H1 (cell line): ENCODE results near the gene DEGS2. TPM values are rescaled to one million over a fixed set of nuclear protein-coding genes. Genes with fewer than 3 reads are reported as not detected.

ENCODE experiments used
- CTCF ChIA-PET: fragments of 300-600 bp; sonication (Branson Sonifier 250); formaldehyde crosslinking; loops from one replicate; lab custom pipeline; 2021; ENCODE audit not compliant: partially characterized antibody; lab: Charles Lee
- POLR2A ChIA-PET: fragments of 300-600 bp; sonication (Branson Sonifier 250); formaldehyde crosslinking; loops from one replicate; lab custom pipeline; 2021; ENCODE audit warnings: inconsistent platforms; ENCODE audit not compliant: partially characterized antibody; lab: Charles Lee
- DNase-seq, 2 experiments: peaks; one replicate each; pipeline versions ENCODE4 v3.0.0 to v3.0.0-alpha.2; 2010 to 2022; ENCODE audit warnings: low spot score in 2 of 2, low read depth in 1 of 2, mixed read lengths in 1 of 2
- FAIRE-seq: peaks from 2 replicates; lab custom pipeline; 2011; peaks lifted over from hg19 to GRCh38; lab: Jason Lieb, UNC
- H2AFZ ChIP-seq: 2 replicates; pipeline ENCODE4 v1.8.1; 2012; ENCODE audit warnings: low read length, inconsistent platforms
- H2AK5ac ChIP-seq: 2 replicates; pipeline ENCODE4 v1.6.1; 2013; ENCODE audit warnings: low read depth, low read length
- H2BK120ac ChIP-seq: replicated peaks from 2 replicates; pipeline ENCODE3; 2013; ENCODE audit warnings: low read depth, low read length, inconsistent platforms
- H2BK12ac ChIP-seq: 2 replicates; pipeline ENCODE4 v1.6.1; 2013; ENCODE audit warnings: low read depth, low read length
- H2BK15ac ChIP-seq: 2 replicates; pipeline ENCODE4 v1.6.1; 2013; ENCODE audit warnings: low read length
- H2BK20ac ChIP-seq: 2 replicates; pipeline ENCODE4 v1.6.1; 2013; ENCODE audit warnings: low read length
- H2BK5ac ChIP-seq: 2 replicates; pipeline ENCODE4 v1.6.1; 2013; ENCODE audit warnings: low read depth, low read length
- H3K14ac ChIP-seq: 2 replicates; pipeline ENCODE4 v1.6.1; 2013; ENCODE audit warnings: inconsistent platforms; ENCODE audit not compliant: insufficient read length
- H3K18ac ChIP-seq: 2 replicates; pipeline ENCODE4 v1.6.1; 2013; ENCODE audit warnings: low read length; ENCODE audit errors: extremely low read depth
- H3K23ac ChIP-seq: 2 replicates; pipeline ENCODE4 v1.6.1; 2013; ENCODE audit warnings: inconsistent platforms; ENCODE audit not compliant: insufficient read length
- H3K23me2 ChIP-seq: 2 replicates; pipeline ENCODE4 v1.6.1; 2013; ENCODE audit warnings: low read depth, low read length
- H3K27ac ChIP-seq: 2 replicates; pipeline ENCODE4 v1.6.1; 2011; ENCODE audit warnings: low read depth, low read length, inconsistent platforms
- H3K27me3 ChIP-seq, 4 experiments: replicated peaks in 1 of 4; 1 replicate in 1 of 4; 2 replicates in 3 of 4; pipeline versions ENCODE4 v1.6.1 to v1.8.1; 2011 to 2013; ENCODE audit warnings: low read length in 3 of 4, mild to moderate bottlenecking in 3 of 4, inconsistent platforms in 2 of 4, mixed read lengths in 2 of 4, moderate library complexity in 1 of 4; ENCODE audit not compliant: control insufficient read depth in 3 of 4, insufficient read depth in 3 of 4; ENCODE audit errors: extremely low read depth in 1 of 4
- H3K36me3 ChIP-seq, 4 experiments: 2 replicates each; pipeline versions ENCODE4 v1.6.1 to v1.8.1; 2011 to 2013; ENCODE audit warnings: mild to moderate bottlenecking in 4 of 4, low read length in 3 of 4, moderate library complexity in 2 of 4, control low read depth in 1 of 4, inconsistent platforms in 1 of 4; ENCODE audit not compliant: insufficient read depth in 4 of 4, control insufficient read depth in 2 of 4
- H3K4ac ChIP-seq: replicated peaks from 2 replicates; pipeline ENCODE3; 2013; ENCODE audit warnings: low read length, low read depth, mixed read lengths, inconsistent platforms; ENCODE audit not compliant: insufficient read length
- H3K4me1 ChIP-seq, 4 experiments: replicated peaks in 1 of 4; 1 replicate in 1 of 4; 2 replicates in 3 of 4; pipeline versions ENCODE4 v1.6.1 to v1.8.1; 2011 to 2013; ENCODE audit warnings: low read length in 3 of 4, inconsistent platforms in 2 of 4, mixed read lengths in 1 of 4; ENCODE audit not compliant: insufficient read depth in 4 of 4, control insufficient read depth in 3 of 4
- H3K4me2 ChIP-seq, 2 experiments: 2 replicates each; pipeline versions ENCODE4 v1.6.1 to v1.8.1; 2011 to 2013; ENCODE audit warnings: low read depth in 2 of 2, low read length in 2 of 2, control low read depth in 1 of 2, inconsistent platforms in 1 of 2, mild to moderate bottlenecking in 1 of 2; ENCODE audit not compliant: insufficient read depth in 1 of 2
- H3K4me3 ChIP-seq, 4 experiments: fragments of 200-600, 300-600 bp in 1 of 4; sonication (generic), shearing (Covaris generic), sonication (Bioruptor Twin) in 1 of 4; 2 replicates each; pipeline versions ENCODE4 v1.5.1 to v1.8.1; 2011 to 2016; ENCODE audit warnings: low read length in 4 of 4, low read depth in 3 of 4, control low read depth in 2 of 4, inconsistent platforms in 2 of 4, mild to moderate bottlenecking in 2 of 4, mixed read lengths in 1 of 4, moderate library complexity in 1 of 4; ENCODE audit not compliant: insufficient read depth in 2 of 4; ENCODE audit errors: extremely low read depth in 1 of 4
- H3K56ac ChIP-seq: replicated peaks from 2 replicates; pipeline ENCODE3; 2013; ENCODE audit warnings: low read depth, mild to moderate bottlenecking, mixed read lengths, low read length, inconsistent platforms; ENCODE audit not compliant: insufficient read length
- H3K79me1 ChIP-seq: 2 replicates; pipeline ENCODE4 v1.6.1; 2013; ENCODE audit warnings: low read depth, low read length, control low read depth
- H3K79me2 ChIP-seq, 2 experiments: 2 replicates each; pipeline versions ENCODE4 v1.6.1 to v1.8.1; 2012 to 2013; ENCODE audit warnings: low read length in 2 of 2, mild to moderate bottlenecking in 2 of 2, inconsistent platforms in 1 of 2; ENCODE audit not compliant: insufficient read depth in 2 of 2, control insufficient read depth in 1 of 2
- H3K9ac ChIP-seq, 4 experiments: replicated peaks in 1 of 4; 1 replicate in 1 of 4; 2 replicates in 3 of 4; pipeline versions ENCODE4 v1.6.1 to v1.8.1; 2011 to 2013; ENCODE audit warnings: low read depth in 3 of 4, low read length in 3 of 4, control low read depth in 2 of 4, mild to moderate bottlenecking in 2 of 4, moderate library complexity in 2 of 4, inconsistent platforms in 1 of 4; ENCODE audit errors: extremely low read depth in 1 of 4
- H3K9me3 ChIP-seq, 2 experiments: 2 replicates each; pipeline versions ENCODE4 v1.6.1 to v1.8.1; 2012 to 2013; ENCODE audit warnings: mild to moderate bottlenecking in 2 of 2, moderate library complexity in 2 of 2, control low read depth in 1 of 2, inconsistent platforms in 1 of 2, low read depth in 1 of 2, low read length in 1 of 2, mixed read lengths in 1 of 2; ENCODE audit not compliant: insufficient read depth in 2 of 2
- H4K20me1 ChIP-seq, 2 experiments: replicated peaks in 1 of 2; 2 replicates each; pipeline versions ENCODE3 to v1.8.1; 2011 to 2013; ENCODE audit warnings: inconsistent platforms in 2 of 2, low read length in 2 of 2, mild to moderate bottlenecking in 1 of 2; ENCODE audit not compliant: insufficient read depth in 2 of 2, control insufficient read depth in 1 of 2
- H4K5ac ChIP-seq: 2 replicates; pipeline ENCODE4 v1.6.1; 2013; ENCODE audit warnings: low read length, low read depth, mixed read lengths, inconsistent platforms; ENCODE audit not compliant: insufficient read length
- H4K8ac ChIP-seq: 2 replicates; pipeline ENCODE4 v1.8.0; 2013; ENCODE audit warnings: mild to moderate bottlenecking, moderate library complexity, low read length, inconsistent platforms; ENCODE audit not compliant: insufficient read depth; ENCODE audit errors: extremely low read depth
- H4K91ac ChIP-seq: replicated peaks from 2 replicates; pipeline ENCODE3; 2013; ENCODE audit warnings: low read length, mixed read lengths, inconsistent platforms; ENCODE audit not compliant: insufficient read length
- MAFK ChIP-seq: IDR thresholded peaks from 2 replicates; pipeline ENCODE4 v1.6.1; 2012; ENCODE audit warnings: low read depth, mild to moderate bottlenecking, improper control_type of control experiment, low read length
- RAD21 ChIP-seq, 2 experiments: IDR thresholded peaks in 1 of 2; conservative IDR thresholded peaks in 1 of 2; 2 replicates each; pipeline ENCODE4 v1.6.1; 2011; ENCODE audit warnings: low read depth in 2 of 2, low read length in 2 of 2, improper control_type of control experiment in 1 of 2, inconsistent platforms in 1 of 2, mild to moderate bottlenecking in 1 of 2, moderate library complexity in 1 of 2
- SIX5 ChIP-seq: IDR thresholded peaks from 2 replicates; pipeline ENCODE4 v1.6.1; 2011; ENCODE audit warnings: mild to moderate bottlenecking, low read depth, low read length
- whole genome bisulfite sequencing, 2 experiments: shearing (Covaris generic) in 1 of 2; methylation state at CpG; one replicate each; pipeline versions ENCODE4 v1.1.6 to v1.1.7; 2013 to 2015; ENCODE audit warnings: low lambda C conversion rate in 2 of 2, mixed read lengths in 2 of 2, inconsistent platforms in 1 of 2, low coverage in 1 of 2, missing lambda C conversion rate in 1 of 2; ENCODE audit not compliant: insufficient replicate concordance in 2 of 2, insufficient coverage in 1 of 2, insufficient read length in 1 of 2; ENCODE audit errors: extremely low coverage in 1 of 2, missing lambda C conversion rate in 1 of 2; 5-methylcytosine and 5-hydroxymethylcytosine counted together
- polyA plus RNA-seq, 7 experiments: library from polyadenylated mRNA; depleted of rRNA in 3 of 7; stranded (reverse) in 5 of 7; unstranded in 2 of 7; fragments of >200 nt in 5 of 7; fragments of 200-250 nt in 2 of 7; gene quantifications; 1 replicate in 5 of 7; 2 replicates in 1 of 7; 4 replicates in 1 of 7; pipeline versions ENCODE4 v1.2.1 to v1.2.3, GENCODE V29; 2011 to 2013; ENCODE audit warnings: missing spikeins in 2 of 7, mixed read lengths in 2 of 7
- total RNA-seq: library from RNA; stranded (reverse); fragmentation: NEBNext Ultra II Directional; extraction: Animal tissue kit (Norgen Biotek cat#: 25700); gene quantifications from 2 replicates; pipeline ENCODE4 v1.2.1, GENCODE V29; 2021

The DEGS2 gene
- total and polyA plus RNA-seq, 2 of the 8 experiments (the other 6 are each of a cell fraction or from before 2014, with no cell fraction given), result 0.61 to 0.82 TPM

- Histone ChIP-seq H4K5ac (no peak overlapping the region), H3K14ac (no peak overlapping the region), H2BK15ac (no peak overlapping the region), H3K9me3 (no peaks in the 10 kb centered on the region), H3K9ac (no peak overlapping the region), H2BK20ac (no peak overlapping the region), H3K27me3 (no peaks in the 10 kb centered on the region), H4K8ac (no peak overlapping the region), H3K4me3 (no peak overlapping the region), H4K20me1 (peaks cover 0 to 1% of the 10 kb centered on the region in 2 experiments), H2AFZ (no peak overlapping the region), H2BK5ac (peak overlapping the region; percentile 71; the same call in 1 of the 2 replicates), H3K36me3 (peaks cover 0 to 2% (median 0%) of the 10 kb centered on the region in 4 experiments; a peak in 4 of 8 replicates), H2AK5ac (no peak overlapping the region), H3K4me1 (peaks cover 0 to 8% (median 6%) of the 10 kb centered on the region in 4 experiments; a peak in 4 of 7 replicates), H3K79me1 (no peaks in the 10 kb centered on the region), H3K23me2 (no peaks in the 10 kb centered on the region), H3K56ac (no peak overlapping the region), H3K23ac (no peak overlapping the region), H2BK120ac (no peak overlapping the region), H3K27ac (no peak overlapping the region), H4K91ac (no peak overlapping the region), H3K18ac (no peak overlapping the region), H3K4ac (no peak overlapping the region), H3K4me2 (no peak overlapping the region), H2BK12ac (no peak overlapping the region; the same call in 1 of the 2 replicates), H3K79me2 (no peaks in the 10 kb centered on the region)
- no peak for FAIRE-seq
- ChIA-PET POLR2A (interaction anchor here (1.3 kb wide), 1 partner anchor 13 kb away, joined by 3 read pairs; no protein-coding TSS in a partner anchor), CTCF (interaction anchor here (0.6 to 22.9 kb wide), 9 partner anchors 9 to 184 kb away, joined by 3 to 307 read pairs (median 5); partner anchors contain the start of gene DEGS2)
- DNase-seq, result no peak
- no peak for TF ChIP-seq RAD21 (IDR thresholded peaks at IDR 0.05 in 1 of 2, conservative IDR thresholded peaks at IDR 0.05 in 1 of 2; ENCODE audit: low read depth in 2 of 2, low read length in 2 of 2)
- no peak for TF ChIP-seq MAFK
- TF ChIP-seq SIX5, result no peak
- WGBS, 2 experiments, result 99% methylated on average over 10 of the region's 11 CpGs; no CpG with 5 or more reads in 1 of the 2 experiments
Measured at GRCh38 chr14:100130521-100130920, 28.9 kb downstream of the DEGS2 start.
